Ascending aorta (tissue), 2 donors: ENCODE results near the gene REEP6. TPM values are rescaled to one million over a fixed set of nuclear protein-coding genes. Genes with fewer than 3 reads are reported as not detected.
"Not testable (repeated sequence)": the region's sequence is repeated elsewhere in the genome, so short reads cannot be mapped to it uniquely, and the experiment has no call there.

Source experiments
- DNase-seq, 2 donors: peaks; one replicate each; pipeline ENCODE4 v3.0.0-alpha.2; 2019; ENCODE audit warnings: low spot score in 2 of 2
- H3K27ac ChIP-seq, 2 donors: fragments of 200-600 bp; sonication (generic); one replicate each; pipeline ENCODE4 v1.5.1; 2016 to 2017; ENCODE audit warnings: mild to moderate bottlenecking in 1 of 2
- H3K27me3 ChIP-seq: fragments of 200-600 bp; sonication (generic); one replicate; pipeline ENCODE4 v1.5.1; 2017
- H3K36me3 ChIP-seq, 2 donors: fragments of 200-600 bp; sonication (generic); one replicate each; pipeline ENCODE4 v1.5.1; 2016
- H3K4me1 ChIP-seq, 2 donors: fragments of 200-600 bp; sonication (generic); one replicate each; pipeline ENCODE4 v1.5.1; 2016 to 2017; ENCODE audit warnings: mild to moderate bottlenecking in 1 of 2
- H3K4me3 ChIP-seq, 2 donors: fragments of 200-600 bp; sonication (generic); one replicate each; pipeline ENCODE4 v1.5.1; 2016 to 2017; ENCODE audit warnings: mild to moderate bottlenecking in 1 of 2
- H3K9me3 ChIP-seq, 2 donors: fragments of 200-600 bp; sonication (generic); one replicate each; pipeline ENCODE4 v1.5.1; 2016
- intact Hi-C: fragments of 100-400 bp; cut with DNase I; formaldehyde crosslinking; loops from one replicate; pipeline ENCODE4 v1.15.1; 2023
- total RNA-seq: library from RNA; depleted of rRNA; stranded (reverse); fragments of >200 nt; gene quantifications from one replicate; pipeline ENCODE4 v1.1.0, GENCODE V29; 2016
- TF ChIP-seq, protein P1 (sequence below), 3 experiments: fragments of 200-600 bp in 2 of 3; fragments of 450-650 bp in 1 of 3; sonication (generic) in 2 of 3; IDR thresholded peaks; one replicate each; pipeline ENCODE4 v1.5.1; 2016 to 2019; ENCODE audit warnings: antibody characterized with exemption in 3 of 3, mild to moderate bottlenecking in 1 of 3, moderate library complexity in 1 of 3

The REEP6 gene
- total RNA-seq, 1 donor from 2014 or later: 3.2 TPM

- H3K36me3 ChIP-seq: no peaks in the 10 kb centered on the region
- no peak overlapping the region for H3K4me3 ChIP-seq
- TF ChIP-seq, protein P1, sequence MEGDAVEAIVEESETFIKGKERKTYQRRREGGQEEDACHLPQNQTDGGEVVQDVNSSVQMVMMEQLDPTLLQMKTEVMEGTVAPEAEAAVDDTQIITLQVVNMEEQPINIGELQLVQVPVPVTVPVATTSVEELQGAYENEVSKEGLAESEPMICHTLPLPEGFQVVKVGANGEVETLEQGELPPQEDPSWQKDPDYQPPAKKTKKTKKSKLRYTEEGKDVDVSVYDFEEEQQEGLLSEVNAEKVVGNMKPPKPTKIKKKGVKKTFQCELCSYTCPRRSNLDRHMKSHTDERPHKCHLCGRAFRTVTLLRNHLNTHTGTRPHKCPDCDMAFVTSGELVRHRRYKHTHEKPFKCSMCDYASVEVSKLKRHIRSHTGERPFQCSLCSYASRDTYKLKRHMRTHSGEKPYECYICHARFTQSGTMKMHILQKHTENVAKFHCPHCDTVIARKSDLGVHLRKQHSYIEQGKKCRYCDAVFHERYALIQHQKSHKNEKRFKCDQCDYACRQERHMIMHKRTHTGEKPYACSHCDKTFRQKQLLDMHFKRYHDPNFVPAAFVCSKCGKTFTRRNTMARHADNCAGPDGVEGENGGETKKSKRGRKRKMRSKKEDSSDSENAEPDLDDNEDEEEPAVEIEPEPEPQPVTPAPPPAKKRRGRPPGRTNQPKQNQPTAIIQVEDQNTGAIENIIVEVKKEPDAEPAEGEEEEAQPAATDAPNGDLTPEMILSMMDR (IDR thresholded peaks at IDR 0.05): no peak
- no peaks in the 10 kb centered on the region for H3K27me3 ChIP-seq
- no peak for DNase-seq
- intact Hi-C loops: no loop called here
- H3K9me3 ChIP-seq: no peaks in the 10 kb centered on the region
- peaks cover 0 to 5% of the 10 kb centered on the region in 2 donors for H3K4me1 ChIP-seq
- no peak overlapping the region for H3K27ac ChIP-seq
Observed at GRCh38 chr19:1495799-1496713, 5.1 kb downstream of the REEP6 start.

GRCh38 chr19:1496714-1497577 lies 6.0 kb downstream of the REEP6 start:
- intact Hi-C loops: no loop called here
- no peaks in the 10 kb centered on the region for H3K4me1 ChIP-seq
- no peak overlapping the region for H3K27ac ChIP-seq
- DNase-seq: no peak
- H3K9me3 ChIP-seq: no peaks in the 10 kb centered on the region
- no peak overlapping the region for H3K4me3 ChIP-seq
- no peaks in the 10 kb centered on the region for H3K36me3 ChIP-seq
- H3K27me3 ChIP-seq: no peaks in the 10 kb centered on the region
- TF ChIP-seq, protein P1 (IDR thresholded peaks at IDR 0.05): no peak

GRCh38 chr19:1497578-1498235 lies 6.7 kb downstream of the REEP6 start:
- no peaks in the 10 kb centered on the region for H3K4me1 ChIP-seq
- H3K27me3 ChIP-seq: no peaks in the 10 kb centered on the region
- TF ChIP-seq, protein P1 (IDR thresholded peaks at IDR 0.05): no peak
- H3K9me3 ChIP-seq: no peaks in the 10 kb centered on the region
- H3K27ac ChIP-seq: no peak overlapping the region
- H3K36me3 ChIP-seq: no peaks in the 10 kb centered on the region
- H3K4me3 ChIP-seq: no peak overlapping the region
- intact Hi-C loops: no loop called here
- no peak for DNase-seq

- H3K36me3 ChIP-seq, intact Hi-C loops: not testable (repeated sequence)
- H3K27me3 ChIP-seq: peaks cover 13% of the 10 kb centered on the region
Observed at GRCh38 chr19:1499231-1499630, 8.2 kb downstream of the REEP6 start.

GRCh38 chr19:1501200-1501595 lies 10.2 kb downstream of the REEP6 start:
- H3K4me1 ChIP-seq: peaks cover 0 to 6% of the 10 kb centered on the region in 2 donors
- H3K36me3 ChIP-seq: no peaks in the 10 kb centered on the region
- no peak for DNase-seq
- H3K4me3 ChIP-seq: no peak overlapping the region
- H3K27me3 ChIP-seq: peaks cover 13% of the 10 kb centered on the region
- no peaks in the 10 kb centered on the region for H3K9me3 ChIP-seq
- intact Hi-C loops: no loop called here
- TF ChIP-seq, protein P1 (IDR thresholded peaks at IDR 0.05): no peak
- no peak overlapping the region for H3K27ac ChIP-seq

More at GRCh38 chr19:1499231-1499630, 8.2 kb downstream of the REEP6 start:
- H3K4me1 ChIP-seq, H3K4me3 ChIP-seq, H3K27ac ChIP-seq, H3K9me3 ChIP-seq, DNase-seq: not testable (repeated sequence)
